ENCODE measurements around the gene KRTAP13-2.

DNA sequence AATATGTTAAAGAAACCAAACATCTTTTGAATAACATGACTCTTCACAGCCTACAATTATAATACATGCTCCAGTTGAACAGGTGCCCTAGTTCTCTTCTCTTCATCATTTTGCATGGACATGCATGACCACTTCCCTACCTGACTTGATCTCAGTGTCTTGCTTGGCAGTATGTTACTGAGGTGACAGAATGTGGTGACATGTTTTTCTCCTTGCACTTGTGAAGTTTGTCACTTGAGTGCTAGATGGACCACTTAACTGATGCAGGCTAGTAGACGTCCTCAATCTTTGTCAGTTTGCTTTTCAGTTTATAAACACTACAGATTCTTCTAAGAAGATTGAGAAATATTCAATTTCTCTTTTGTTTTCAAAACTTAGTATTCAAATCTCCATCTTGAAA, 10.1 kb upstream of the KRTAP13-2 start:
- TF ChIP-seq IRF2 (CRISPR knock-in tag; IDR thresholded peaks at IDR 0.05; ENCODE audit: borderline replicate concordance, low read depth) (no peak), MXD4 (CRISPR knock-in tag; IDR thresholded peaks at IDR 0.05; ENCODE audit: borderline replicate concordance) (no peak), NFE2L1 (CRISPR knock-in tag; IDR thresholded peaks at IDR 0.05) (no peak), FOXK1 (CRISPR knock-in tag; IDR thresholded peaks at IDR 0.05) (no peak), ELF4 (CRISPR knock-in tag; IDR thresholded peaks at IDR 0.05; ENCODE audit: low read depth) (no peak), NFATC4 (CRISPR knock-in tag; IDR thresholded peaks at IDR 0.05) (no peak), CREM (CRISPR knock-in tag; IDR thresholded peaks at IDR 0.05) (no peak), ESRRA (CRISPR knock-in tag; IDR thresholded peaks at IDR 0.05; ENCODE audit: borderline replicate concordance) (no peak), ZNF138 (CRISPR knock-in tag; conservative IDR thresholded peaks at IDR 0.05) (no peak), NR2C2 (CRISPR knock-in tag; IDR thresholded peaks at IDR 0.05) (no peak), SMAD3 (CRISPR knock-in tag; IDR thresholded peaks at IDR 0.05; ENCODE audit: borderline replicate concordance) (no peak)
- TF ChIP-seq, protein P1, sequence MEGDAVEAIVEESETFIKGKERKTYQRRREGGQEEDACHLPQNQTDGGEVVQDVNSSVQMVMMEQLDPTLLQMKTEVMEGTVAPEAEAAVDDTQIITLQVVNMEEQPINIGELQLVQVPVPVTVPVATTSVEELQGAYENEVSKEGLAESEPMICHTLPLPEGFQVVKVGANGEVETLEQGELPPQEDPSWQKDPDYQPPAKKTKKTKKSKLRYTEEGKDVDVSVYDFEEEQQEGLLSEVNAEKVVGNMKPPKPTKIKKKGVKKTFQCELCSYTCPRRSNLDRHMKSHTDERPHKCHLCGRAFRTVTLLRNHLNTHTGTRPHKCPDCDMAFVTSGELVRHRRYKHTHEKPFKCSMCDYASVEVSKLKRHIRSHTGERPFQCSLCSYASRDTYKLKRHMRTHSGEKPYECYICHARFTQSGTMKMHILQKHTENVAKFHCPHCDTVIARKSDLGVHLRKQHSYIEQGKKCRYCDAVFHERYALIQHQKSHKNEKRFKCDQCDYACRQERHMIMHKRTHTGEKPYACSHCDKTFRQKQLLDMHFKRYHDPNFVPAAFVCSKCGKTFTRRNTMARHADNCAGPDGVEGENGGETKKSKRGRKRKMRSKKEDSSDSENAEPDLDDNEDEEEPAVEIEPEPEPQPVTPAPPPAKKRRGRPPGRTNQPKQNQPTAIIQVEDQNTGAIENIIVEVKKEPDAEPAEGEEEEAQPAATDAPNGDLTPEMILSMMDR (IDR thresholded peaks at IDR 0.05), result no peak
- TF ChIP-seq, protein P2, sequence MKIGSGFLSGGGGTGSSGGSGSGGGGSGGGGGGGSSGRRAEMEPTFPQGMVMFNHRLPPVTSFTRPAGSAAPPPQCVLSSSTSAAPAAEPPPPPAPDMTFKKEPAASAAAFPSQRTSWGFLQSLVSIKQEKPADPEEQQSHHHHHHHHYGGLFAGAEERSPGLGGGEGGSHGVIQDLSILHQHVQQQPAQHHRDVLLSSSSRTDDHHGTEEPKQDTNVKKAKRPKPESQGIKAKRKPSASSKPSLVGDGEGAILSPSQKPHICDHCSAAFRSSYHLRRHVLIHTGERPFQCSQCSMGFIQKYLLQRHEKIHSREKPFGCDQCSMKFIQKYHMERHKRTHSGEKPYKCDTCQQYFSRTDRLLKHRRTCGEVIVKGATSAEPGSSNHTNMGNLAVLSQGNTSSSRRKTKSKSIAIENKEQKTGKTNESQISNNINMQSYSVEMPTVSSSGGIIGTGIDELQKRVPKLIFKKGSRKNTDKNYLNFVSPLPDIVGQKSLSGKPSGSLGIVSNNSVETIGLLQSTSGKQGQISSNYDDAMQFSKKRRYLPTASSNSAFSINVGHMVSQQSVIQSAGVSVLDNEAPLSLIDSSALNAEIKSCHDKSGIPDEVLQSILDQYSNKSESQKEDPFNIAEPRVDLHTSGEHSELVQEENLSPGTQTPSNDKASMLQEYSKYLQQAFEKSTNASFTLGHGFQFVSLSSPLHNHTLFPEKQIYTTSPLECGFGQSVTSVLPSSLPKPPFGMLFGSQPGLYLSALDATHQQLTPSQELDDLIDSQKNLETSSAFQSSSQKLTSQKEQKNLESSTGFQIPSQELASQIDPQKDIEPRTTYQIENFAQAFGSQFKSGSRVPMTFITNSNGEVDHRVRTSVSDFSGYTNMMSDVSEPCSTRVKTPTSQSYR (CRISPR knock-in tag; IDR thresholded peaks at IDR 0.05), result no peak
- TF ChIP-seq, protein P3, sequence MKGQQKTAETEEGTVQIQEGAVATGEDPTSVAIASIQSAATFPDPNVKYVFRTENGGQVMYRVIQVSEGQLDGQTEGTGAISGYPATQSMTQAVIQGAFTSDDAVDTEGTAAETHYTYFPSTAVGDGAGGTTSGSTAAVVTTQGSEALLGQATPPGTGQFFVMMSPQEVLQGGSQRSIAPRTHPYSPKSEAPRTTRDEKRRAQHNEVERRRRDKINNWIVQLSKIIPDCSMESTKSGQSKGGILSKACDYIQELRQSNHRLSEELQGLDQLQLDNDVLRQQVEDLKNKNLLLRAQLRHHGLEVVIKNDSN (CRISPR knock-in tag; IDR thresholded peaks at IDR 0.05), result no peak

All from WTC11 (cell line).